Measurements from ENCODE around the gene BRAF.
"Not testable (repeated sequence)": the region's sequence is repeated elsewhere in the genome, so short reads cannot be mapped to it uniquely, and the experiment has no call there.

The BRAF gene

GRCh38 chr7:140767418-140767817 lies 157.3 kb downstream of the BRAF start:
- no peak for DNase-seq

GRCh38 chr7:140765441-140765840 lies 159.3 kb downstream of the BRAF start:
- DNase-seq: not testable (repeated sequence)

- not testable (repeated sequence) for DNase-seq
Observed at GRCh38 chr7:140763166-140763565, 161.6 kb downstream of the BRAF start.

GRCh38 chr7:140761375-140761774 lies 163.4 kb downstream of the BRAF start:
- DNase-seq: not testable (repeated sequence)

GRCh38 chr7:140754506-140754905 lies 170.2 kb downstream of the BRAF start:
- no peak for DNase-seq

GRCh38 chr7:140752533-140752932 lies 172.2 kb downstream of the BRAF start:
- DNase-seq: no peak

- DNase-seq: no peak
Observed at GRCh38 chr7:140746751-140747150, 178.0 kb downstream of the BRAF start.

- DNase-seq: no peak
Observed at GRCh38 chr7:140745266-140746058, 179.3 kb downstream of the BRAF start.

- DNase-seq: no peak
Observed at GRCh38 chr7:140744005-140744404, 180.7 kb downstream of the BRAF start.

- DNase-seq: not testable (repeated sequence)
Observed at GRCh38 chr7:140743255-140743654, 181.5 kb downstream of the BRAF start.

GRCh38 chr7:140738280-140738679 lies 186.4 kb downstream of the BRAF start:
- no peak for DNase-seq

- DNase-seq: no peak
Observed at GRCh38 chr7:140734729-140735128, 190.0 kb downstream of the BRAF start.

- no peak for DNase-seq
Observed at GRCh38 chr7:140734096-140734495, 190.6 kb downstream of the BRAF start.

- DNase-seq: no peak
Observed at GRCh38 chr7:140732416-140732815, 192.3 kb downstream of the BRAF start.

GRCh38 chr7:140726281-140726680 lies 198.4 kb downstream of the BRAF start:
- DNase-seq: no peak

GRCh38 chr7:140724706-140725105 lies 200.0 kb downstream of the BRAF start:
- DNase-seq: no peak

- no peak for DNase-seq
Observed at GRCh38 chr7:140723574-140723973, 201.2 kb downstream of the BRAF start.

GRCh38 chr7:140723006-140723405 lies 201.7 kb downstream of the BRAF start:
- no peak for DNase-seq

- DNase-seq: no peak
Observed at GRCh38 chr7:140722254-140722653, 202.5 kb downstream of the BRAF start.

GRCh38 chr7:140719721-140720120 lies 205.0 kb downstream of the BRAF start:
- DNase-seq: no peak

GRCh38 chr7:140714331-140715040 lies 210.2 kb downstream of the BRAF start:
- DNase-seq: no peak

- DNase-seq: not testable (repeated sequence)
Observed at GRCh38 chr7:140712392-140712791, 212.3 kb downstream of the BRAF start.

GRCh38 chr7:140708764-140709163 lies 216.0 kb downstream of the BRAF start:
- DNase-seq: not testable (repeated sequence)

GRCh38 chr7:140707132-140707531 lies 217.6 kb downstream of the BRAF start:
- no peak for DNase-seq
